ENCODE data around the gene PLXDC2.

PLXDC2 gene

GRCh38 chr10:19857876-19858275 is 41.6 kb downstream of the PLXDC2 start:
- DNase-seq (ENCODE audit: low read depth in 2 of 2) = no peak

DNA sequence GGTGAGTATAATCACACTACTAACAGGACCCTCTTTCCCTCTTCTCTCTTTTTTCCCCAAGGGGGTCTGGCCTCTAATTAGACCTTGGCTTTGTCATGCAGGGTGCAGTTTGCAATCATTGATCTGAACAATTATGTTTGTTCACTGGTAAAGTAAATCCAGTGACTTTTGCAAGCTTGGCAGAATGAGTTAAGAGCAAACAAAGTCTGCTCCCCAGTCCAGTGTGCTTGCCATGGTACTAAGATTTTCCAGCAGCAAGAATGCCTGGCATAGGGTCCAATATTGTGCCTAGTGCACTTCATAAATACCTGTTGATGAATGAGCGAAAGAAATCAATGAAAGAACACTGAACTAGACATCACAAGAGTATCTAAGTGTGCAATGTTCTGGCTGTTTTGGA is 43.9 kb downstream of the PLXDC2 start:
- DNase-seq (ENCODE audit: low read depth in 2 of 2) = no peak

DNA sequence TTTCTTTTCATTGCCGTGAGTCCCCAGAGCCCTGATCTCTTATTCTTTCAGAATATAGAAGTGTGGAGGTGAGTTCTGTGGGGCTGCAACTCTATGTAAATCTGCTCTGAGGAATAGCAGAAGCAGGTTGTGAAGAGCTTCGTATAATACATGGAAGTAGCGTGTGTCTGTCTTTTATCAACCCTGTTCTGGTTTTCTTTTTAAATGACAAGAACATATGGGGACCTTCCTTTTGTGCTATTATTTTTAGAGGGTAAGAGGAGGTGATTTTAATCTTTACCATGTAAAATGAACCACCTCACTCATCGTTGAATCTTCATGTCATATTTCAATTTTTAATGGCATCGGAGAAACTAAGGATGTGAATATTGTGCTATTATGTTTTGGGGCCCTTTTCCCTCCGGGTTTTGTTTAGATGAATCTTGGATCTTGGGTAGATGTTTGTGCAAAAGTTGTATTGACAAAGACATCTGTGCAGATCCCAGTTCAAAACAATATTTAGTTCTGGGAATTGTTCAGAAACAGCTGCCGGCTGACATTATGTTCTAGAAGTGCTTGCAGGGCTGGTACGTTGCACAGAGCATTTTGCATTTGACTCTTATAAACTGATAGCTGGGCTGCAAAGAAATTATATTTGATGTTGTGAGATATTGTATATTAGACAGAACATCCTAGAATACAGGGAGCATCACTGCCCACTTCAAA is 46.7 kb downstream of the PLXDC2 start:
- DNase-seq (ENCODE audit: low read depth in 2 of 2) = no peak

GRCh38 chr10:19865676-19866075 is 49.4 kb downstream of the PLXDC2 start:
- no peak for DNase-seq (ENCODE audit: low read depth in 2 of 2)

- DNase-seq (ENCODE audit: low read depth in 2 of 2) = no peak
These were observed 53.1 kb downstream of the PLXDC2 start for GRCh38 chr10:19869370-19869769.

- no peak for DNase-seq (ENCODE audit: low read depth in 2 of 2)
These were observed 56.5 kb downstream of the PLXDC2 start for GRCh38 chr10:19872504-19873271.

GRCh38 chr10:19874190-19874589 is 58.0 kb downstream of the PLXDC2 start:
- DNase-seq (ENCODE audit: low read depth in 2 of 2) = no peak

DNA sequence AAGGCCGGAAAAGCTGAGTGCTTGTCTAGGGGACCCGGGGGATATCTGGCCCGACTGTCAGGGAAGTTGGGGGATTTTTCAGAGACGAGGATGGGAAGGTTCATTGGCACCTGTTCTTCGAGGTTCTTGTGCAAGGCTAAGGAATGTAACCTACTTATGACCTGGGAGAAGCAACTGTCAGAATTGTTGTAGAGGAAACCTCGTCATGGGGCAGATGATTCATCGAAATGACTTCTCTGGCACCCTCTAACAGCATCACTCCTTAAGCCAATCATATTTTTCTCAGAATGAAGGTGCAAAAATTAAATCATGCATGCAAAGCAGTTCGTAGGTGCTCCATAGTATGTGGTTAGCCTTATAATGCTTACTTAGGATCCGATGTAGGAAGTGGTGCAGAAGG is 58.6 kb downstream of the PLXDC2 start:
- DNase-seq (ENCODE audit: low read depth in 2 of 2) = no peak

GRCh38 chr10:19876570-19876969 is 60.3 kb downstream of the PLXDC2 start:
- DNase-seq (ENCODE audit: low read depth in 2 of 2) = no peak

DNA sequence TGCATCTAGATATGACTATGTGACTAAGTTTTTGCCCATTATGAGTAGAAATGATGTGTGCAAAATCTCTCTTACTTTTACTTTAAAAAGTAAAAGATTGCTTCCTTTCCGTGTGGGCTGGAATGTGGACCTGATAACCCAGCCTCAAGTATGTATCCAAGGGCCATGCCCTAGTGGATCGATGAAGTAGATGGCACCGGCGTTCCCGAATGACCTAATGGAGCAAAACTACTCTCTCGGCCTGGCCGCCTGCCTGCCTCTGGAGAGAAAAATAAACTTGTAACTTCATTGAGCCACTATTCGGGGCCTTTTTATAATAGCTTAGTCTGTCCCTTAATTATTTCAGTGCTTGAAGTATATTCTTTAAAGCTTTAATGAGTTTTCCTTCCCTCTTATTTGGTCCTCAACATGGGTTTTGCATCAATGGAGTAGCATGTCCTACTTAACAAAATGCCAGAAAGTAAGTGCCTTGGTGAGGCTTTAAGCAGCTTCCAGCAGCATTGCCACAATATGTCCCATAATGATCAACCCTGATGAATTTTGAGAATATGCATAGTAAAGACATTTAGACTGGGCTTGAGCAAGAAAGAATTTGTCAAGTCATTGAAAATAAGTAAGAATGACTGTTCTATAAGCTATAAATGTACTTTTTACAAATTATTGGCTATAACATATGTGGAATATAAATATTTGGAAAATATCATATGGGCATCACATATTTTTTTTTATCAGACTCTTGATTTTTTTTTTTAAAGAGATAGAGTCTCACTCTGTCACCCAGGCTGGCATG is 61.4 kb downstream of the PLXDC2 start:
- no peak for DNase-seq (ENCODE audit: low read depth in 2 of 2)

DNA sequence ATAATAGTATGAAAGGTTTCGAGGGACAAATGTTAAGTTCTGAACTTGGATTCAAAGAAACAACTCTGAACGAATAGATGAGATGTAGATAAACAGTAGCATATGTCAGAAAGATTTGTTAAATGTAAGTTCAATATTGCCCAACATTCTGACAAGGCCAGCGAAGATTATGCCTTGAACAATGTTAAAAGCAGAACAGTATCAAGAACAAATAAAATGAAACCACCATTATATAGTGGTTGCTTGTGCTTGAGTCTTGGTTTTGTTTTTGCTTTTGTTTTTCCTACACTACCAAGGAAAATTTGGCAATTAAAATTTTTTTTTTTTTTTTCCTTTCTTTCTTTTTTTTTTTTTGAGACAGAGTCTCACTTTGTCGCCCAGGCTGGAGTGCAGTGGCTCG is 66.4 kb downstream of the PLXDC2 start:
- no peak for DNase-seq (ENCODE audit: low read depth in 2 of 2)

GRCh38 chr10:19888061-19888660 is 71.9 kb downstream of the PLXDC2 start:
- no peak for DNase-seq (ENCODE audit: low read depth in 2 of 2)

DNA sequence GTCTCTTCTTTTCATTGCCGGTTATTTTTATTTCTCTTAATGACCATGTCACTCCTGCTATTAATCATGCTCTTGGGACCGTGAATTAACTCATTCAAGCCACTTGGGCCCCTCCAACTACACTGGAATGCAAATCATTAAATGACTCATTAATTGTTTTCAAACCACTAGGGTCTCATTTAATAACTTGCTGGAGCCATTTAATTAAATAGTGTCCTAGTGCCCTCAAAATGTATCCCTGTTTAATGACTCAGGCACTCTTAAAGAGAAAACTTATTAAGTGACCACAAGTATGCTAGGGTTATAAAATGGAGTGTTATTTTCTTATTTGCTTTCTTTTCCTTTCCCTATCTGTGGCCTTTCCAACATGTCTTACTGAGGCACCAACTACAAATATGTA is 73.0 kb downstream of the PLXDC2 start:
- no peak for DNase-seq (ENCODE audit: low read depth in 2 of 2)

GRCh38 chr10:19891429-19891828 is 75.2 kb downstream of the PLXDC2 start:
- DNase-seq (ENCODE audit: low read depth in 2 of 2) = no peak

DNA sequence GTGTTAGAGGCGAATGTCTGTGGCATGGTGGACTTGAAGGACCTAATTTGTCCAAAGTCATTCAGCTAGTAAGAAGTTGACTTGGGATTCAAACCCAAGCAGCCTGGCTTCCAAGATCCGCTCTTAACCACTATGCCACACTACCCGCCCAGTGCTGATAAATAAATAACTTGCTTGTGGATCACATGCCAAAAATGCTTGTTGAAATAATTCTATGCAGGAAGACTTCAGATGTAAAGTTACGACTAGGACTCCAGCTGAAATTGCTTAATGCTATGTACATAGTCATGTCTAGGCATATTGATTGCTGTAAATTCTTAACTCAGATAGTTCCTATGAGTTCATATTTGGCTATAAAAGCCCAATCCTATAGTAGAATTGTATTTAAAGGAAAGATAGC is 76.0 kb downstream of the PLXDC2 start:
- DNase-seq (ENCODE audit: low read depth in 2 of 2) = no peak

DNA sequence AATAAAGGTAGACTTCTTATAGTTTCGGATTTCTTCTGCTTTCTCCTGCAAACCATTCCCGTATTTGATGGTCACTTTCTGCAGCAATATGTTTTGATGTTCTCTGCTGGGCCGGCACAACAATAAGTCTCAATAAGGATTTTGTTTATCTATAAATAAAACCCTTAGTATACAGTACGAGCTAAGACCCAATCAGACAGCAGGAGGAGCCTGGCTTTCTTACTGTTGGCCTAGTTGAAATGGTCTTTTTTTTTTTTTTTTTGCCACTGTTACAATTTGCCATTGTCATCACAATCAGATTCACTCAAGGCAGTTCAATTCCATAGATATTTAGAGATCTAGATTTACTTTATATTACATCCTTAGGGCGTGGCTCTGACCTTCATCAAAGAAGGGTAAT is 76.4 kb downstream of the PLXDC2 start:
- no peak for DNase-seq (ENCODE audit: low read depth in 2 of 2)

DNA sequence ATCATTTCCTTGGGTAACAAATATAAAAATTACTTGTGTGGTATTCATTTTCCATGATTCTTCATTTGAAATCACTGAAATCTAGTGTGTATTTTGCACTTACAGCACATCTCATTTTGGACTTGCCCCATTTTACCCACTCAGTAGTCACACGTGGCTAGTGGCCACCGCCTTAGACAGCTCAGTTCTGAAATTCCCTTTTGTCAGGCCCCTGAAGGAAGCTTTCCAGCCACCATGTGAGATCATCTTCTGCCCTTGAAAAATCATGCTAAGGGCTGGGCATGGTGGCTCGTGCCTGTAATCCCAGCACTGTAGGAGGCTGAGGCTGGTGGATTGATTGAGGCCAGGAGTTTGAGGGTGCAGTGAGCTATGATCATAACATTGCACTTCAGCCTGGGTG is 79.3 kb downstream of the PLXDC2 start:
- no peak for DNase-seq (ENCODE audit: low read depth in 2 of 2)

GRCh38 chr10:19902456-19902855 is 86.2 kb downstream of the PLXDC2 start:
- DNase-seq (ENCODE audit: low read depth in 2 of 2) = no peak

GRCh38 chr10:19904202-19904661 is 88.0 kb downstream of the PLXDC2 start:
- DNase-seq (ENCODE audit: low read depth in 2 of 2) = no peak

DNA sequence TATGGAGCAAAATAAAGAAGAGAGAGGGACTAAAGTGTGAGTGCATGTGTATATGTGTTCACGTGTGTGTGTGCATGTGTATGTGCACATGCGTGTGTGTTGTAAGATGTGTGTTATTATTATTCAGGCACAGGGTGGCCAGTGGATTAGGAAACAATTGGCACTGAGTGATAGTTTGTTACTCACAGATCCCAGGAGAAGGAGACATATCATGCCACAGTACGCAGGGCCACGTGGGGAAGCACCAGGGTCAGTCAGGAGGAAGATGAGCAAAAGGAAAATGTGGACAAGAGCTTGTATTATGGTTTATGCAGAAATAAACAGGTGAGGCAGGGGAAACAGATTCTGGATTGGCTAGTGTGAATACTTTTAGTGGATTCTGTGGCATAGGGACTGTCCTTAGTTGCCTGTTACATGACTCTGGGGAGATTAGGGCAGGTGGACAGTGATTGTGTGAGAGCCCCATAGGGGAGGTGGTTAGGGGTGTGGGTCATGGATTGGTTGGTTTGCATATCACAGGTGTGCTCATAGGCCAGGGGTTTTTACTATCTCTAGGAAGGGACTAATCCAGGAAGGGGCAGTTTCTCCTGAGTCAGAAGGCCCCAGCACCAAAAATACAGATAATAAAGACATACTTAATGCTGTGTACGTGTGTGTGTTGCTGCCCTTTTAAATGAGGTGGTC is 90.0 kb downstream of the PLXDC2 start:
- DNase-seq (ENCODE audit: low read depth in 2 of 2) = no peak

DNA sequence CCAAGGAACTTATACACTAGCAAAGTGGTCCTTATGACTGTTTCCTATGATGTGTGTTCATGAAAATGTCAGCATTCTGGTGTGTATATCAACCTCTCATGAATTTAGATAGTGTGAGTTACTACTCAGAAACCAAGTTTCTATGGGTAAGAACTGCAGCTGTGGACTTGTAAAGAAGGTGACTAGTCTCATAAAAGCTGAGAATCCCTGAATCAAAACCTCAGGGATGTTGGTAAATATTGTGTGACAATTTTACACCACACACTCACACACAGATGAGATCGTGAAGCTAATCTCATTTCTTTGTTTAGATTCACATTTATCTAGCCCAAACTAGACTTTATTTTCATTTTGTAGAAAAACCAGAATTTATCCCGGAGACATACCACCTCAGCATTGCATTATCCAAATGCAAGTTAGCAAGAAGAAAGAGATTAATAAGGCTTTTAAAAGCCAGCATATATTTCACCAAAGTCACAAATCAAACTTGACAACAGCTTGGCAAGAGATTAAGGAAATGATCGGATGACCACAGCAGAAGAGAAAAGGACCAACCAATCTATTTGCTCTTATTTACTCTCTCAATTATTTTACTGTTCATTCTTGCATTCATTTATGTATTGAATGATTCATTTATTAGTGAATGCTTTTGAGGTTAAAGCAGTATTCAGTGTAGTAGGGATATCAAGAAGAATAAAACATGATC is 92.9 kb downstream of the PLXDC2 start:
- no peak for DNase-seq (ENCODE audit: low read depth in 2 of 2)
